Superior temporal gyrus (tissue), 1 donor: Measurements from ENCODE around the gene POLR1D.
A peak's percentile ranks its signal among the peaks of the same experiment; 100 is the strongest.
"Not testable (repeated sequence)": the region's sequence is repeated elsewhere in the genome, so short reads cannot be mapped to it uniquely, and the experiment has no call there.

Experiments
- DNase-seq: peaks from one replicate; pipeline ENCODE4 v3.0.0-alpha.2; 2016; ENCODE audit errors: extremely low spot score

The POLR1D gene

DNA sequence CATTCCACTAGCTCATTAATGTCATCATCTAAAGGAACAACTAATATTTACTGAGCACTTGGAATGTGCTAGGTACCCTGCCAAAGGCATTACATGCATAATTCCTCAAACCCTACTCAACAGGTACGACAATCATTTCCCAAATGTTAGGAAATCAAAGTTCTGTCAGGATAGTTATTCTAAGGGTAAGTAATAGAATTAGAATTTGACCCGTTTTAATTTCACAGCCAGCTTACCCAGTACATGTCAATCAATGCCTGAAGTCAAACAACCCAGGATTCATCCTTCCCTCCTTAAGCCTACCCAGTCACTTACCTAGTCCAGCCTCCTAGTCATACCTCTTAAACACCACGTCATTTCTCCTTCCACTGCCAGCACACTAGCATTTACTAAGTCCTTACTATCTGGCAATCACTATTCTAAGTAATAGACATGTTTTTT lies 3.8 kb upstream of the POLR1D start:
- no peak for DNase-seq

DNA sequence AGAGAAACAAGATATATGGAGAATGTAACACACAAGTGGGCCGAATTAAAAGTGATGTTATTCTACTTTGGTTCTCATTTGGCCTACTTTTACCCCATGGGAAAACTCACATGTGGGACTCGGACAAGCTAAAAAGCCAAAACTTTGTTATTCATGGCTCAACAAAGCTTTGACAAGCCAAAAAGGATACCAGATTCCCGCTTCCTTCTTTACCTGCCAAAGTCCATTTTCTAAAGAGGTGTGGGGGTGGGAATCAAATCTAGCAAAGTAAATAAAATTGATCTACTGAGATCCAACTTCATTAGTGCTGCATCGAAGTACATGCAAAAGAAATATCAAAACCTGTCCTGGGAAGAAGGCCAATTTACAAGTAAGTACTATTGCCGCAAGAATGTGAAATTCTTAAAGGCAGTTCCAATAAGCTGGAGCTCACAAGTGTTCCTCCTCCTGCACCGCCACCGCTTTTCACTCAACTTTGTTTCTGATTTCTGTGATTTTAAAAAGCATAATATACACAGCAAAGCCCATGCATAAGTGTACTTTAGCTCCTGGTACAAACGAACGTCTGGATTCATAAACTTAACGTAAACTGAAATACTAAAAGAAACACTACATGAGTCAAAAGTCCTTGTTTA lies 2.5 kb upstream of the POLR1D start:
- peak; percentile 37 for DNase-seq

DNA sequence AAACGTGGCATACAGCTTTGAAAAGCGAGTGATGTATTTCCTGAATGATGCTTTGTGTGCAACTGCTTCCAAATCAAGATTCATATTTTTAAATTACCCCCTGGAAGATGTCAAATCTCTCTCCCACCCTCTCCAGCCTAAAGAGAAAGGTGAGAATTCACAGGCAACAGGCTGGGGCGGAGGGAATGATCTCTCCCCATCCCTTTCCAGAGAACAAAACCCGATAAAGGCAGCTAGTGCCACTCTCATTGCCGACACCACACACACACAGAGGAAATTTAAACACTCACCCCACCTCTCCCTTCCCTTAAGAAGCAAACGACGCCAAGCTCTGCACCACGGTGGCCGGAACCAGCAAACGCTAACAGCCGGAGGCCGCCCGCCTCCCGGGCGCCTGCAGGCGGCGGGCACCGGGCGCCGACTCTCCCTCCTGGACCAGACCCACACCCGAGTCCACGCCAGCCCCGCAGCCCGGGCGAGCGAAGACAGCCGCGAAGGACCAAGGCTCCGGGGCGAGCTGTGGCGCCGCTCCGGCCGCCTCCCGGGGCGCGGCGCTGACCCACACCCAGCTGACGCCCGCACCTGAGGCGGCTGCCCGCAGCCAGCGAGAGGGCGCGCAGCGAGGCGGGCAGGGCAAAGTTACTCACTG lies 1.8 kb upstream of the POLR1D start:
- no peak for DNase-seq

DNA sequence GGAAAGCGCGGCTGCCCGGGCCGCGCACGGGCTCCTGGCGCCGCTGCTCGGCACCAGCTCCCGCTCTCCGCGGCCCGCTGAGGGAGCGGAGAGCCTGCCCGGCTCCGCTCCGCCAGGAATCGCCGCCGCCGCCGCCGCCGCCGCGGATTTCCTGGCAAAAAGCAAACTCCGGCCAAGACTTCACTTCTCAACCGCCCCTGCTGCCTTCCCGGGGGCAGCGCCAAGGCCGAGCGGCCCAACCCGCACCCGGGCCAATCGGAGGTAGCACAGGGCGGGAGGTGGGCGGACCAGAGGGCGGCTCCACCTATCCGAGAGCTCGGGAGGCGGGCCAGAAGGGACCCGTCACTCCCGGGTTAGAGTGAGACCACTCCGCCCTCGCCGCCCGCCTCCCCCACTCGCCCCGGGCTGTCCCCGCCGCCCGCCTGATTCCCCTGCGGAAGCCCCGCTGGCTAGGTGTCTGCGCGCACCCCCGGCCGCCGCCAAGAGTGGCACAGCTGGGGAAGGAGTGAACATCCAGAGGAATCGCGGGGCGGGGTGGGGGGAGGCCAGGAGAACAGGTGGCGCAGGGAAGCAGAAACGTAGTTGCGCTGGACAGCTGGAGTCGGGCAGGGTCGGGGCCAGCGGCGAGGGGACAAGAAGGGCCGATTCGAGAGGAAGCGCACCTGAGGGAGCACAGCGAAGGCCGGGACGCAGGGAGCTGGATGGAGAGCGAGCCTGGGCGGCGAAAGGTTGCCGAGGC lies 1.1 kb upstream of the POLR1D start, which contains the start of gene LNX2:
LNX2 (minus strand) TSS at position 153 of the 739 bp plus-strand sequence. CDS start 38,826 bp downstream, outside the sequence.
- DNase-seq = peak; percentile 96

DNA sequence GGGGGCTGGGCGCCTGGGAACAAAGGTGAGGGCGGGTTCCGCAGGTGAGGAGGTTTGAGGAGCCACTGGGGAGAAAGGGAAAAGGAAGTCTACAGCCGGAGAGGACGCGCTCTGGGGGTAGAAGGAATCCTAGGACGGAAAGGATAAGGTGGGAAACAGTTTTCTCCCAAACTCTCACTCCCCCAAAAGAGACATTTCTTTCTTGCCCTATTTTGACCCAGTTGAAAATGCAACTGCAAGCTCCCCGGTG lies 651 bp upstream of the POLR1D start:
- DNase-seq = no peak

DNA sequence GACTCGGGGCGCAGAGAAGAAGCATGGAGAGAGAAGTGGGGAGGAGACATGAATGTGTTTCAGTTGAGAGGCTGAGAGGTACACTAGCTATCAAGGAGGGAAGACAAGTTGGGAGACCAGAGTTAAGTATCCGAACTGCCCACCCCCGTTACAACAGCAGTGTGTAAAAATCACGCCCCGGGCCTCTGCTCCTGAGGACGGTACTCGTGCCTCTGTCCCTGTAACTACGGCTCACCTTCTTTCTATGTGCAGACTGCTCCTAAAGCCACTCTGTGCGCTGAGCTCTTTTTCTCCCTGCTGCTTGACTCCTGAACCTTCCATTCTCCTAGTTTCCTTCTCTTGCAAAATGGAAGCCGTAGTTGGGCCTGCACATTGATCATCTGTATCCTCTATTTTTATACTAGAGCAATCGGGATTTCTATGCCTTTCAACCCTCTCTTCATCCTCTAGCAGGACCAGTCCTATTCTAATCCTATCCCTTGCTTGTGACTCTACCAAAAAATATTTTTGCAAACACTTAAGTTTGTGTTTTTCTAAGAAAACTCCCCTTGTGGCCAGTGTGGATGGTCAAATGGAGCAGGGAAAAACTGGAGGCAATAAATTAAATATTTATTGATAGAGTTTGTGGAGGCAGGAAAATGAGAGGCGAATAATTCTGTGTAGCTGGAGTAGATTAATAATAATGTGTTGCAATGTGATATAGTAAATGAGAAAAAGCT lies 569 bp downstream of the POLR1D start:
- no peak for DNase-seq

DNA sequence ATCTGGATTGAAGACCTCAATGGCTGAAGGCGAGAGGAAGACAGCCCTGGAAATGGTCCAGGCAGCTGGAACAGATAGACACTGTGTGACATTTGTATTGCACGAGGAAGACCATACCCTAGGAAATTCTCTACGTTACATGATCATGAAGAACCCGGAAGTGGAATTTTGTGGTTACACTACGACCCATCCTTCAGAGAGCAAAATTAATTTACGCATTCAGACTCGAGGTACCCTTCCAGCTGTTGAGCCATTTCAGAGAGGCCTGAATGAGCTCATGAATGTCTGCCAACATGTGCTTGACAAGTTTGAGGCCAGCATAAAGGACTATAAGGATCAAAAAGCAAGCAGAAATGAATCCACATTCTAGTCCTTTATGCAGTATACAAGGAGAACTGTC lies 1.2 kb downstream of the POLR1D start:
- DNase-seq = no peak

DNA sequence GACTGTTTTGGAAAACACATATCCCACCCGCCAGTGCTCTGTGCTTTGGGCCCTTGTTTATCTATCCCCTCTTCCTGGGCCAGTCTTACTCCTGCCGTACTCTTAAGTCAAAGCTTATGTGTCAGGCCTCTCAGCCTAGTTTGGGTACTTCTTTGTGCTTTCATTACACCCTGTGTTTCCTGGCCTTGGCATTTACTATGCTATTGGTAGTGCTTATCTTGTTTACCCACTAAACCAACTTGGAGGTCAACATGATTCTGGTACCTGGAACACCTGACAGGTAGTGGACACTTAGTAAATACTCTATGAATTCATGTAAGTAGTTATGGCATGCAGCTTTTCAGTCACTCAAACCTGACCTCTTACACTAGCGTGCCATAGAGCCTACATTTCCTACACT lies 2.4 kb downstream of the POLR1D start:
- no peak for DNase-seq

DNA sequence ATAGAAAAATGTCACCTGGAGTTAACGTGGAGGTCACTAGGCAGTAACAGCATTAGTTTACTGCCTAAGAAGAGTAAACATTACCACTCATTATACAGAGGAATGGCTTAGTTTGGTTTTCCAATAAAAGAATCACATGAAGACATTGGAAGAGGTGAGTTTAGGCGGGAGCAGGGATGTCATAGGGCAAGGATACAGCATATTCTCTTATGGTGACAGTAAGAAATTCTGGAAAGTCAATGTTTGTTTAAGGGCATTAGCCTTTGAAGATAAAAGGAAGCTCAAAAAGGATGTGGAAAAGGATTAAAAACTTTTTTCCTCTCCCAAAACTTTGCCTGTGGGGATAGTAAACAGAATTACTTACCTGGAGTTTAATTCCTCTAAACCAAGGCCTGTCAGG lies 4.1 kb downstream of the POLR1D start:
- DNase-seq = no peak

DNA sequence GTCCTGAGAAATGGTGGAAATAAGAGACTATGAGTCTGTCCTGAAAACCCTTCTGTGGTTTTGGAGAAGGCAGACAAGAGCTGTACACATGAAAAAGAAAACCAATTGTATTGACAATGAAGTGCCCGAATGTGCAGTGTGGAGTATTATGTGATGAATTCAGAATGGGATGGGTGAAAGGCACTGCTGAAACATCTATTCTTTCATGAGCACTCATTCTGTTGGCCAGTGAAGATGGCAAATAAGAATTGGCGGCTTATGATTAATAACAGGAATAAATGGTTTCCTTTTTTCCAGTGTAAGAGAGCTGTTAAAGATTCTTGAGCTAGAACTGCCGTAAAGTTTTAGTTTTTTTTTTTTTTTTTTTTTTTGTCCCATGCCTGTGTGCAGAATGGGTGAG lies 5.7 kb downstream of the POLR1D start:
- DNase-seq = no peak

DNA sequence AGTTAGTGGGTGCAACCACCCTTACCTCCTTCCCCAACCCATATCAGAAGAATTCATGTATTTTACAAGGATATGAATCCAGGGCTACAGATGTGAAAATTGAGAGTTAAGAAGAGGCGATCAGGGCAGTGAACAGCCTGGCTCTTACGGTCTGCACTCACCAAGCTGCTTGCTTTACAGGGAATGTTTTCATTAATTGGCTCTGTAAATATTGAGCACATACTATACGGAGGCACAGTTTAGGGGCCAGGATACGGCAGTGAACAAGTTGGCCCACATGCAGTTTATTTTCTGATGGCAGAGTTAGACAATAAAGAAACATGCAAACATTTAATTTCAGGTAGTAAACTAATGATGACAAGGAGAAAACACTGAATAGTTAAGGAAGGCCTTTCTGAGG lies 6.4 kb downstream of the POLR1D start:
- DNase-seq = no peak

DNA sequence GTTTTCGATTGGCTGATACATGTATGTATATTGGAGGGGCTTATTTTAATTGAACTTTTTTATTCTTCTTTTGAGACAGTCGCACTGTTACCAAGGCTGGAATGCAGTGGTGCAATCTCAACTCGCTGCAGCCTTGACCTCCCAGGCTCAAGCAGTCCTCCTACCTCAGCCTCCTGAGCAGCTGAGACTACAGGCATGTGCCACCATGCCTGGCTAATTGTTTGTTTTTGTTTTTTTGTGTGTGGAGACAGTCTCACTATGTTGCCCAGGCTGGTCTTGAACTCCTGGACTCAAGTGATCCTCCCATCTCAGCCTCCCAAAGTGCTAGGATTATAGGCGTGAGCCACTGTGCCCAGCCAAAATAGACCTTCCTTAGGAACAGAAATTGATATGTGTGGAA lies 7.1 kb downstream of the POLR1D start:
- not testable (repeated sequence) for DNase-seq

DNA sequence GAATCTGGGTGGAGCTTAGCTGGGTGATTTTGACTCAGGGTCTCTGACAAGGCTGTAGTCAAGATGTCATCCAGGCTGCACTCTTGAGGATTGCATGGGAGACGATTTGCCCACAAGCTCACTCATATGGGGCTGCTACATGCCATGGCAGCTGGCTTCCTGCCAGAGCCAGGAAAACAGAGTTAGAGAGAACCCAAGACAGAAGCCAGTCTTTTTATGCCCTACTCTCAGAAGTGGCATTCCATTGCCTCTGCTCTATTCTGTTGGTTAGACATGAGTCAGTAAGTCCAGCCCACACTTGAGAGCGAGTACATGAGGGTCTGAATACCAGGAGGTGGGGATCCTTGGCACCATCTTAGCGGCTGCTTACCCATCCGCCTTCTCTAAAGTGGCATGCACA lies 9.5 kb downstream of the POLR1D start:
- no peak for DNase-seq

DNA sequence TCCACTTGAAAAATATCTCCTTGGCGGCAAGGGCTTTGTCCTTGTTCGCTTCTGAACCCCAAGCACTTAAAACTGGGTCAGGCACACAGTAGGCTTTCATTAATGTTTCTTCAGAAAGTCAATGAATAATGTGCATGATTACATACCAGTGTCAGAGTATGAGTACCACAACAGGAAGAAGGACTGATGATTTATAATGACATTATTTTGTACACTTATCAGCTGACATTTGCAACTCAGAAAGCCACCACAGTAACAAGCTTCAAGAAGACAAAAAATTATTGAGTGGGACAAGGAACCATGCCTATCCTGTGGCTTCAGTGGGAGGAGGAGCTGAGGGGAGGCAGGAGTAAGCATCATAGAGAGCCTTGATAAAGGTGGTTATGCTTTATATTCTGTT lies 10.0 kb downstream of the POLR1D start:
- DNase-seq = no peak

DNA sequence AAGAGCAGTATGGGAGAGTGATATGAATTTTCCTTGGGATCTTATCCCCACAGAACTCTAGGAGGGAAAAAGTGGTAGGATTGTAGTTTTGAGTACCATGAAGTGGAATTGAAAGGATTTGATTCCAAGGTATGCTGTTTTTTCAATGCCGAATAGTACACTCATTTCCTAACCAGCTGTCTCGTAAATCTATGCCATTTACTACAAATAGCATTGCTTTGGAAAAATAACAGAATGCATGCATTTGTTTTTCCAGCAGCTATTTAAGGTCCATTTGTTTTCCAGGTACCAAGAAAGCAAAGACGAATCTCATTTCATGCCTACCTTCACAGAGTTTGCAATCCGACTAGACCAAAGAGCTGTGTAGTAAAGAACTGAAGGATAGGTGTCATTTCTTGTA lies 10.5 kb downstream of the POLR1D start:
- DNase-seq = no peak

DNA sequence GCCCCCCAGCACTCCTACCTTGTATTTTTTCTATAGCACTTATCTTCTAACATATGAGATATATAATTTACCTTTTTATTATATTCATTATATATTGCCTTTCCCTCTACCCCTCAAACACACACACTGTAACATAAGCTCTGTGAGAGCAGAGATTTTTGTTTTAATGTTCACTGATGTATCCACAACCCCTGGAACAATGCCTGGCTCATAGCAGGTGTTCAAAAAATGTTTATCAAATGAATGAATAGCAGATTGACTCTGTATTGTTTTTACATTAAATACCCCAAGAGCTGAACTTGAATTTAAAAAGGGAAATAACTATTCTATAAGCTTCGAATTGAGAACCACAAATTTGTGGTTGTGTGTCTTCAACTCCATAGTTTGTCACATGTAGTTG lies 11.0 kb downstream of the POLR1D start:
- no peak for DNase-seq

DNA sequence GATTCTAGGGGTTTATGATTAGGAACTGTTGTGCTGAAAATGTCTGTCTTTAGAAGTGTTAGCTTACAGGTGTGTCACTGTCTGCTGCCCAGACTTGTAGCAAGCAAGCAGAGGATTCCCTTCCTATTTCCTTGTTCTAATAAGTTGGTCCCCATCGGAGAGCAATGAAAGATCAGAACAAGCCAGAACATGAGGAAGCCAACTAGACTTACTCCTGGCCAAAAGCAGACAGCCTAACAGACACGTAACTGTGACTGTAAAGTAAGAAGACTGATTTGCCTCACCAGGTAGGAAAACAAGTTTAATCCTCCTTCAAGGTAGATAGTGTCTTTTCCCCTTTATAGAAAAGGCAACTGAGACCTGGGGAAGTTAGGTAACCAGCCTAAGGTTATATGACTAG lies 12.5 kb downstream of the POLR1D start:
- DNase-seq = no peak

DNA sequence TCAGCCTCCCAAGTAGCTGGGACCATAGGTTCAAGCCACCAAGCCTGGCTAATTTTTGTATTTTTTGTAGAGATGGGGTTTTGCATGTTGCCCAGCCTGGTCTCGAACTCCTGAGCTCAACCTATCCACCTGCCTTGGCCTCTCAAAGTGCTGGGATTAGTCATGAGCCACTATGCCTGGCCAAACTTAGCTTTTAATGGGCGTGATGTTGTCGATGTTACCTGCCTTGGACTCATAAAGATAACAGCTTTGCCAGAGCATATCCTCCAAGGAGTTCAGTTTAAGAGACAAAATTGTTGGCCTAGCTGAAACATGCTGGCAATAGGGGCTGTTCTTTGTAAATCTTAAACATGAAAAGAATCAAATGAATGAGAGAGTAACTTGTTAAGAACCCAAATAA lies 13.1 kb downstream of the POLR1D start:
- DNase-seq = no peak

DNA sequence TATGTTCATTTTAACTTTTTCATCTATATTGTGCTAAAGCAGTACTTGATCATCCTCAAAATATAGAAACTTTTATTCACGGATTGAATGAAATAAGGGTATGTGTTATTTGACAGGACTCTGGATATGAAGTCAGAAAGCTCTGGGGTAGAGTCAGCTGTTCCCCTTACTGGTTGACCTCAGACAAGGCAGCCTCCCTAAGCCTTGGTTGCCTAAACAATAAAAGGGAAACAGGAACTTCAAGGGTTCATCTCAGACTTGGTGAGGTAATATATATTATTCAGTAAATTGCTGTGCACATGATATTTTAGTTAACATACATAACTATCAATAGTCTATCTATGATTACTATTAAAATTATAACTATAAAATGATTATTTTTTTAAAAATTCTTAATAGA lies 13.6 kb downstream of the POLR1D start:
- no peak for DNase-seq

DNA sequence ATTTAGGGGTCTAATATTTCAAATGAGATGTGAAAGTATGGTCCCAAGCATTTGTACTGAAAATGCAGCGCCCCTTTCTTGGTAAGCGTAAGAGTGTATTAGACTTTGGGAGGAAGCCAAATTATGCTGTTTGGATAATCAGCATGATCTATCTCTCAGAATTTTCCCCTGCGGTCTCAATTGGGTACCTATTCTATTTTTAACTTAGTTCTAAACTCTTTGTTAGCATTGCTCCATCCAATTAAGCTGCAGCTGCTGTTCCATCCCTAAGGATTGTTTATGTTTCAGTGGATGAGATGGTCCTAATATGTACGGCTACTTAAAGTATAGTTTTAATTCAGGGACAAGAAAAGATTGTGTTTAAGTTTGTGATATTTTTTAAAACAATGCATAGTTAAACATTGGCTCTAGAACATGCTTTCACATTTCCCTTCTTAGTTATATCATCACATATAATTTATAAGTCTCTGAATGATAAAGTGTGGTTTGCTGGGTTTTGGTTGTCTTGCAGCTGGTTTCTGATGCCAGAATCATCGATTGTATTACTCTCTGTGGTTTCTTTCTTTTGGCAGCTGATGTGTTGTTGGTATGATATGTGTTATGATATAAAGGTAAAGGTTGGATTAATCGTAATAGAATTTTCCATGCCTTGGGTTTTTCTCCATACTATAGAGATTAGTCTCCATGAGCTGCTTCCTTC lies 15.0 kb downstream of the POLR1D start:
- no peak for DNase-seq

DNA sequence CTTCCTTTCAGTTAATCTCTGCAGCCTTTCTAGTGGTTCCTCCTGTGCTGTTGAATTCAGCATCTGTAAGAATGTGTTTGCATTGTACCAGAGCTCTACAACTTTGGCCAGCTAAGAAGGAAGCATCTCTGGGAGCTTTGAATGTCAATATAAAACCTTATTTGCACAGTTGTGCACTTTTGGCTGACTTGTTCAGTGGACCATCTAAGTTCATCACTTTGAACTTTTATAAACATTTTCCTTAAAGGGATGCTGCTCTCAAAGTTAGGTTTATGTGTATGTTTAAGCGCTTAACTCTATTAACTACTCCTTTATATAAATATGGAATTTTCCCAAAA lies 15.6 kb downstream of the POLR1D start:
- no peak for DNase-seq

DNA sequence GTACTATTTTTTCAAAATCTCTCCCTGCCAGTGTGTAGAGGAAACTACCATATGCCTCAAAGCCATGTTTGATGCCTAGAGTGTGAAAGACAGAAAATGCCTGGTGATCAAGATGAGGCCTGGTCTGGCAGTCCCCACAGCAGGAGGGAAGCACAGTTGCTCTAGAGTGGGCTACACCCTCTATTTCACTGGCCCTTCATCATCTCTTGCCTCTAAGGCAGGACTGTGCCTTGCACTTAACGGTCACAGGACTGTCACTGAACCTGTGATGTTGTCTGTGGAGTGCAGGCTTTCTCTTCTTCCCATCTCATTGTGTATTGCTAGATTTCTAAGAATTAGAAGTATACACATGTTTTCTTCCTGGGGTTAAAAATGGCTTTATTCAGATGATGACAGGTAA lies 16.3 kb downstream of the POLR1D start:
- no peak for DNase-seq
